SK-N-SH (cell line): Measurements from ENCODE around the gene NR3C1. TPM values are rescaled to one million over a fixed set of nuclear protein-coding genes. Genes with fewer than 3 reads are reported as not detected.

Experiments
- CTCF ChIA-PET: fragments of 300-600, 350-600 bp; formaldehyde crosslinking; extraction: SDS; loops from one replicate; lab custom pipeline; 2021; lab: Yijun Ruan, JAX
- POLR2A ChIA-PET: fragments of 350-600 bp; sonication (Branson Sonifier 250); formaldehyde crosslinking; extraction: SDS; loops from one replicate; lab custom pipeline; 2020; ENCODE audit warnings: antibody characterized with exemption, inconsistent platforms; lab: Yijun Ruan, JAX
- DNase-seq: peaks from one replicate; pipeline ENCODE4 v3.0.0; 2012
- H2AFZ ChIP-seq: fragments of 200-600 bp; sonication (generic); 2 replicates; pipeline ENCODE4 v1.8.1; 2016; ENCODE audit warnings: antibody characterized with exemption, mild to moderate bottlenecking, low read depth
- H3F3A ChIP-seq: fragments of 200-600 bp; sonication (generic); replicated peaks from 2 replicates; pipeline ENCODE3; 2016; ENCODE audit warnings: antibody characterized with exemption, mild to moderate bottlenecking; ENCODE audit not compliant: insufficient read depth
- H3K27ac ChIP-seq, 2 experiments: fragments of 200-500 bp in 1 of 2; fragments of 200-600 bp in 1 of 2; sonication (Bioruptor generic) in 1 of 2; sonication (generic), shearing (Covaris generic) in 1 of 2; 2 replicates each; pipeline versions ENCODE4 v1.5.1 to v1.6.1; 2014 to 2016; ENCODE audit warnings: low read depth in 2 of 2, inconsistent platforms in 1 of 2, low read length in 1 of 2, mild to moderate bottlenecking in 1 of 2, mixed read lengths in 1 of 2
- H3K27me3 ChIP-seq: fragments of 200-600 bp; sonication (generic), shearing (Covaris generic); 2 replicates; pipeline ENCODE4 v1.6.1; 2016; ENCODE audit warnings: mixed run types; ENCODE audit not compliant: insufficient read depth
- H3K36me3 ChIP-seq, 2 experiments: fragments of 200-500 bp in 1 of 2; fragments of 200-600 bp in 1 of 2; sonication (Bioruptor generic) in 1 of 2; sonication (generic) in 1 of 2; replicated peaks in 1 of 2; 2 replicates each; pipeline versions ENCODE3 to v1.5.1; 2014 to 2016; ENCODE audit warnings: low read length in 1 of 2, mild to moderate bottlenecking in 1 of 2; ENCODE audit not compliant: insufficient read depth in 2 of 2, control insufficient read depth in 1 of 2
- H3K4me1 ChIP-seq, 2 experiments: fragments of 200-500 bp in 1 of 2; fragments of 200-600 bp in 1 of 2; sonication (Bioruptor generic) in 1 of 2; sonication (generic), shearing (Covaris generic) in 1 of 2; 2 replicates each; pipeline versions ENCODE4 v1.5.1 to v1.6.1; 2014 to 2016; ENCODE audit warnings: low read depth in 1 of 2, low read length in 1 of 2, mixed run types in 1 of 2; ENCODE audit not compliant: insufficient read depth in 2 of 2, control insufficient read depth in 1 of 2
- H3K4me2 ChIP-seq: fragments of 200-600 bp; sonication (generic), shearing (Covaris generic); 2 replicates; pipeline ENCODE4 v1.6.1; 2017; ENCODE audit warnings: mixed run types
- H3K4me3 ChIP-seq, 2 experiments: fragments of 200-500 bp in 1 of 2; fragments of 200-600 bp in 1 of 2; sonication (Bioruptor generic) in 1 of 2; sonication (generic), shearing (Covaris generic) in 1 of 2; 2 replicates each; pipeline versions ENCODE4 v1.5.1 to v1.8.1; 2014 to 2016; ENCODE audit warnings: low read depth in 2 of 2, inconsistent platforms in 1 of 2, low read length in 1 of 2, mild to moderate bottlenecking in 1 of 2, mixed read lengths in 1 of 2, moderate library complexity in 1 of 2
- H3K79me2 ChIP-seq: fragments of 200-600 bp; sonication (generic); 2 replicates; pipeline ENCODE4 v1.8.1; 2017; ENCODE audit warnings: mild to moderate bottlenecking; ENCODE audit not compliant: insufficient read depth
- H3K9ac ChIP-seq: fragments of 200-600 bp; sonication (generic); 2 replicates; pipeline ENCODE4 v1.6.1; 2017; ENCODE audit warnings: mixed run types
- H3K9me2 ChIP-seq: fragments of 200-600 bp; sonication (generic); 2 replicates; pipeline ENCODE4 v1.6.1; 2017; ENCODE audit warnings: mixed run types
- H3K9me3 ChIP-seq: fragments of 200-600 bp; sonication (generic); 2 replicates; pipeline ENCODE4 v1.6.1; 2017; ENCODE audit warnings: mixed run types, mild to moderate bottlenecking, moderate library complexity
- H4K20me1 ChIP-seq: fragments of 200-600 bp; sonication (generic); 2 replicates; pipeline ENCODE4 v1.6.1; 2017; ENCODE audit warnings: mild to moderate bottlenecking, mixed run types; ENCODE audit not compliant: insufficient read depth
- ELF1 ChIP-seq: IDR thresholded peaks from 2 replicates; pipeline ENCODE4 v1.4.0; 2012
- EP300 ChIP-seq, 2 experiments: IDR thresholded peaks; 2 replicates each; pipeline versions ENCODE4 v1.4.0 to v1.6.1; 2012; ENCODE audit warnings: borderline replicate concordance in 1 of 2, low read depth in 1 of 2, low read length in 1 of 2
- EZH2phosphoT487 ChIP-seq: fragments of 200-600 bp; sonication (generic); IDR thresholded peaks from 2 replicates; pipeline ENCODE4 v1.6.1; 2017; ENCODE audit warnings: low read depth, mixed run types, mild to moderate bottlenecking, antibody characterized with exemption, moderate library complexity, borderline replicate concordance
- FOXJ3 ChIP-seq: sonication (generic); formaldehyde crosslinking; IDR thresholded peaks from 2 replicates; pipeline ENCODE4 v1.5.1; 2020; ENCODE audit warnings: mild to moderate bottlenecking, missing genetic modification reagents
- FOXM1 ChIP-seq: IDR thresholded peaks from 2 replicates; pipeline ENCODE4 v1.4.0; 2012; ENCODE audit warnings: low read depth, mild to moderate bottlenecking
- GABPA ChIP-seq: IDR thresholded peaks from 2 replicates; pipeline ENCODE4 v1.4.0; 2012; ENCODE audit warnings: low read depth, mild to moderate bottlenecking
- GATA2 ChIP-seq: sonication (generic); formaldehyde crosslinking; IDR thresholded peaks from 2 replicates; pipeline ENCODE4 v1.5.0; 2020; ENCODE audit warnings: mild to moderate bottlenecking, missing genetic modification reagents
- JUND ChIP-seq: IDR thresholded peaks from 2 replicates; pipeline ENCODE4 v1.4.0; 2012
- MXI1 ChIP-seq: IDR thresholded peaks from 2 replicates; pipeline ENCODE4 v1.6.1; 2012; ENCODE audit warnings: mild to moderate bottlenecking, low read depth, low read length, improper control_type of control experiment
- NRF1 ChIP-seq: IDR thresholded peaks from 2 replicates; pipeline ENCODE4 v1.6.1; 2012; ENCODE audit warnings: low read depth, mild to moderate bottlenecking, low read length
- POLR2AphosphoS5 ChIP-seq: IDR thresholded peaks from 2 replicates; pipeline ENCODE4 v1.6.1; 2012; ENCODE audit warnings: low read depth, low read length
- RAD21 ChIP-seq: IDR thresholded peaks from 2 replicates; pipeline ENCODE4 v1.6.1; 2012; ENCODE audit warnings: mild to moderate bottlenecking, low read length
- RCOR1 ChIP-seq: fragments of 150-350 bp; IDR thresholded peaks from 2 replicates; pipeline ENCODE4 v1.6.1; 2017; ENCODE audit warnings: antibody characterized with exemption, low read length
- RFX5 ChIP-seq: IDR thresholded peaks from 2 replicates; pipeline ENCODE4 v1.6.1; 2012; ENCODE audit warnings: mild to moderate bottlenecking, improper control_type of control experiment, low read length
- SIN3A ChIP-seq: IDR thresholded peaks from 2 replicates; pipeline ENCODE4 v1.6.1; 2012; ENCODE audit warnings: low read depth, mild to moderate bottlenecking, low read length, moderate library complexity, borderline replicate concordance
- SMC3 ChIP-seq: IDR thresholded peaks from 2 replicates; pipeline ENCODE4 v1.6.1; 2012; ENCODE audit warnings: low read depth, low read length, improper control_type of control experiment
- TCF12 ChIP-seq: IDR thresholded peaks from 2 replicates; pipeline ENCODE4 v1.4.0; 2012
- TEAD4 ChIP-seq: IDR thresholded peaks from 2 replicates; pipeline ENCODE4 v1.4.0; 2012; ENCODE audit warnings: mild to moderate bottlenecking, borderline replicate concordance; ENCODE audit not compliant: insufficient read depth
- ZBTB33 ChIP-seq: IDR thresholded peaks from 2 replicates; pipeline ENCODE4 v1.4.0; 2012; ENCODE audit warnings: low read depth, borderline replicate concordance
- WGBS: methylation state at CpG from one replicate; pipeline ENCODE4 v1.1.6; 2017; ENCODE audit warnings: low lambda C conversion rate; 5-methylcytosine and 5-hydroxymethylcytosine counted together
- polyA plus RNA-seq, 3 experiments: library from polyadenylated mRNA; depleted of rRNA; stranded (reverse); fragments of >200 nt; gene quantifications; 2 replicates each; pipeline ENCODE4 v1.2.3, GENCODE V29; 2012
- TF ChIP-seq, protein P1 (sequence below): fragments of 150-350 bp; IDR thresholded peaks from 2 replicates; pipeline ENCODE4 v1.6.1; 2016; ENCODE audit warnings: mild to moderate bottlenecking, low read depth, low read length
- TF ChIP-seq, protein P2 (sequence below): IDR thresholded peaks from 2 replicates; pipeline ENCODE4 v1.4.0; 2012; ENCODE audit warnings: low read depth
- TF ChIP-seq, protein P3 (sequence below): IDR thresholded peaks from 2 replicates; pipeline ENCODE4; 2012

NR3C1 gene
- polyA plus RNA-seq, 1 of the 3 experiments (the other 2 are of a cell fraction) = 7.1 TPM

- DNase-seq = no peak
- H3F3A ChIP-seq = no peaks in the 10 kb centered on the region
- H2AFZ ChIP-seq = no peak overlapping the region
- 80% methylated on average over 5 of the region's 5 CpGs for WGBS
- no peaks in the 10 kb centered on the region for H3K9me3 ChIP-seq
- H3K27me3 ChIP-seq = no peaks in the 10 kb centered on the region
- no peak overlapping the region for H3K4me3 ChIP-seq
- H3K4me1 ChIP-seq = peaks cover 0 to 19% of the 10 kb centered on the region in 2 experiments
- peaks cover 16 to 50% of the 10 kb centered on the region in 2 experiments for H3K36me3 ChIP-seq
- peak overlapping the region; percentile 87 for H3K4me2 ChIP-seq
- no peak for TF ChIP-seq TEAD4
- TF ChIP-seq SIN3A = no peak
- TF ChIP-seq, protein P1, sequence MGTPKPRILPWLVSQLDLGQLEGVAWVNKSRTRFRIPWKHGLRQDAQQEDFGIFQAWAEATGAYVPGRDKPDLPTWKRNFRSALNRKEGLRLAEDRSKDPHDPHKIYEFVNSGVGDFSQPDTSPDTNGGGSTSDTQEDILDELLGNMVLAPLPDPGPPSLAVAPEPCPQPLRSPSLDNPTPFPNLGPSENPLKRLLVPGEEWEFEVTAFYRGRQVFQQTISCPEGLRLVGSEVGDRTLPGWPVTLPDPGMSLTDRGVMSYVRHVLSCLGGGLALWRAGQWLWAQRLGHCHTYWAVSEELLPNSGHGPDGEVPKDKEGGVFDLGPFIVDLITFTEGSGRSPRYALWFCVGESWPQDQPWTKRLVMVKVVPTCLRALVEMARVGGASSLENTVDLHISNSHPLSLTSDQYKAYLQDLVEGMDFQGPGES = no peak
- TF ChIP-seq JUND = no peak
- no peak for TF ChIP-seq FOXJ3 (CRISPR knock-in tag)
- no peak for TF ChIP-seq GABPA
- no peak for TF ChIP-seq NRF1
- TF ChIP-seq TCF12 = no peak
- no peak for TF ChIP-seq RAD21
- no peak for TF ChIP-seq RCOR1
- no peaks in the 10 kb centered on the region for H3K9me2 ChIP-seq
- H3K9ac ChIP-seq = no peak overlapping the region
- H4K20me1 ChIP-seq = peaks cover 74% of the 10 kb centered on the region
- H3K79me2 ChIP-seq = peaks cover 100% of the 10 kb centered on the region
- no peak overlapping the region for H3K27ac ChIP-seq
- POLR2A ChIA-PET = no interaction called here
- CTCF ChIA-PET = interaction anchor here (0.9 kb wide), 1 partner anchor 561 kb away, joined by 3 read pairs; no protein-coding TSS in a partner anchor
Measured at GRCh38 chr5:143396353-143396940, 7.0 kb downstream of the NR3C1 start.

- Histone ChIP-seq H2AFZ (no peak overlapping the region), H3K4me3 (no peak overlapping the region), H3K36me3 (peaks cover 16 to 50% of the 10 kb centered on the region in 2 experiments), H3K9me2 (no peaks in the 10 kb centered on the region), H3K4me1 (peaks cover 0 to 17% of the 10 kb centered on the region in 2 experiments), H3K4me2 (peak overlapping the region; percentile 87; the same call in 1 of the 2 replicates), H3K9ac (no peak overlapping the region), H3K79me2 (peaks cover 100% of the 10 kb centered on the region), H3K27me3 (no peaks in the 10 kb centered on the region), H3K9me3 (no peaks in the 10 kb centered on the region), H4K20me1 (peaks cover 72% of the 10 kb centered on the region), H3K27ac (no peak overlapping the region), H3F3A (no peaks in the 10 kb centered on the region)
- CTCF ChIA-PET = interaction anchor here (0.5 to 0.9 kb wide), 2 partner anchors 16 to 561 kb away, joined by 3 read pairs; no protein-coding TSS in a partner anchor
- POLR2A ChIA-PET = no interaction called here
- 79% methylated on average over 2 of the region's 2 CpGs for WGBS
- DNase-seq = no peak
- no peak for TF ChIP-seq JUND
- no peak for TF ChIP-seq SMC3
- TF ChIP-seq ELF1 = no peak
- TF ChIP-seq, protein P2, sequence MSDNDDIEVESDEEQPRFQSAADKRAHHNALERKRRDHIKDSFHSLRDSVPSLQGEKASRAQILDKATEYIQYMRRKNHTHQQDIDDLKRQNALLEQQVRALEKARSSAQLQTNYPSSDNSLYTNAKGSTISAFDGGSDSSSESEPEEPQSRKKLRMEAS = no peak
- TF ChIP-seq FOXM1 = no peak
- TF ChIP-seq, protein P1 = no peak
- TF ChIP-seq TEAD4 = no peak
- TF ChIP-seq TCF12 = no peak
- TF ChIP-seq, protein P3, sequence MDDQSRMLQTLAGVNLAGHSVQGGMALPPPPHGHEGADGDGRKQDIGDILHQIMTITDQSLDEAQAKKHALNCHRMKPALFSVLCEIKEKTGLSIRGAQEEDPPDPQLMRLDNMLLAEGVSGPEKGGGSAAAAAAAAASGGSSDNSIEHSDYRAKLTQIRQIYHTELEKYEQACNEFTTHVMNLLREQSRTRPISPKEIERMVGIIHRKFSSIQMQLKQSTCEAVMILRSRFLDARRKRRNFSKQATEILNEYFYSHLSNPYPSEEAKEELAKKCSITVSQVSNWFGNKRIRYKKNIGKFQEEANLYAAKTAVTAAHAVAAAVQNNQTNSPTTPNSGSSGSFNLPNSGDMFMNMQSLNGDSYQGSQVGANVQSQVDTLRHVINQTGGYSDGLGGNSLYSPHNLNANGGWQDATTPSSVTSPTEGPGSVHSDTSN = no peak
- no peak for TF ChIP-seq GATA2 (CRISPR knock-in tag)
- TF ChIP-seq EZH2phosphoT487 = no peak
- TF ChIP-seq POLR2AphosphoS5 = no peak
- no peak for TF ChIP-seq RCOR1
- TF ChIP-seq EP300 (IDR thresholded peaks at IDR 0.05; ENCODE audit: borderline replicate concordance in 1 of 2, low read depth in 1 of 2, low read length in 1 of 2) = no peak
- no peak for TF ChIP-seq MXI1
- no peak for TF ChIP-seq RFX5
- no peak for TF ChIP-seq ZBTB33
Measured at GRCh38 chr5:143395638-143396352, 7.7 kb downstream of the NR3C1 start.
